HG02571 (cell line): ENCODE results near the gene ARHGEF9.
"Not testable (repeated sequence)": the region's sequence is repeated elsewhere in the genome, so short reads cannot be mapped to it uniquely, and the experiment has no call there.

Experiments used
- ATAC-seq: cut with Tn5 transposase; IDR thresholded peaks from one replicate; pipeline ENCODE4 v1.9.1; 2021; ENCODE audit warnings: mild to moderate bottlenecking, moderate library complexity; ENCODE audit not compliant: unreplicated experiment

ARHGEF9 gene

DNA sequence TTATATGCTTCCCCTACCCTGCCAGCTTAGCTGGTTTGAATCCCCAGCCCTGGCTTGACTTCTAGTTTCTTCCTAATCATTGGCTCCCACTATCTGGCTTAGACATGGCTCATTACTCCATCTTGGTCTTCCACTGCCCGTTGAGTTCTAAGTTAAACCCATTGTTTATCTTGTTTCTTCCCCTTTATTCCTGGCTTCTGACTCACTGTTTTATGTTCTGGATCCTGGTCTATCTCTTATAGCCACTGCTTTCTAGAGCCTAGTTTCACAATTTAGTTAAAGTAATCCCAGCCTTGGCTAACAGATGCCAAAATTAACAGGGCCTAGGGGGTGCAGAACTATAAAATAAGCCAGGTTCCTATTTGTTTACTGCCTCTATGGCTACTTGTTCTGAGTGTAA is 120.9 kb downstream of the ARHGEF9 start:
- no peak for ATAC-seq

DNA sequence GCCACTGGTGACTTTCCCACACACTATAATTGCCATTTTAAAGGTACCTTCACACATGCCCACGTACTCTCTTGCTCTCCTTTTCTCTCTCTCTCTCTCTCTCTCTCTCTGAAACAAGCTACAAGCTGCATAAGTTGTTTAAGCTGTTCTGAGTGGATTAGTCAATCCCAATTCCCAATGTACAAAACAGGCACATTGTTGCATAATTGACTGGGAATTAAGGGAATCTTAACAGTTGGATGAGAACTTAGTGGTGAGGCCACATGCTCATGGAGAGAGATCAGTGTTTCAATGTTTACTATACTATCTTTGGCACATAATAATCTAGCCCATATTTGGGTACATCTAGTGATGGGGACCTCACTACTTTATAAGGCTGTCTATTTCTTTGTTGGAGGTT is 123.3 kb downstream of the ARHGEF9 start:
- no peak for ATAC-seq

DNA sequence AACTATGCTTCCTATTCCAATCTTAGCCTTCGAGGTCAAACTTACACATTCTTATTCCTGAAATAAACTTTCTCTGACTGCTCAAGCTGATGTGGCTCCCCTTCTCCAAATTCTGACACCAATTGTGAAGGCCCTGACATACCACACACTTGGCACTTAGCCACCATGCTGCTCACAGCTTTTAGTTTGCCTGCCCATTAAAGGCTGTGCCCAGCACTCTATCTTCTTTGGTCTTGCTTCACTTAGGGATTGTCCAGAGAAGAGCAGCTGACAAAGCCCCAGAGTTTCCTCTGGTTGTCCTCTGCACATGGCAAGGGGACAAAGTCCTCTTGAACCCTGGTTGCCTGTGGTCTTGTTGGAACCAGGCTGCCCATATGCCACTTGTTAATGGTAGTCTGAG is 126.1 kb downstream of the ARHGEF9 start:
- ATAC-seq, result no peak

DNA sequence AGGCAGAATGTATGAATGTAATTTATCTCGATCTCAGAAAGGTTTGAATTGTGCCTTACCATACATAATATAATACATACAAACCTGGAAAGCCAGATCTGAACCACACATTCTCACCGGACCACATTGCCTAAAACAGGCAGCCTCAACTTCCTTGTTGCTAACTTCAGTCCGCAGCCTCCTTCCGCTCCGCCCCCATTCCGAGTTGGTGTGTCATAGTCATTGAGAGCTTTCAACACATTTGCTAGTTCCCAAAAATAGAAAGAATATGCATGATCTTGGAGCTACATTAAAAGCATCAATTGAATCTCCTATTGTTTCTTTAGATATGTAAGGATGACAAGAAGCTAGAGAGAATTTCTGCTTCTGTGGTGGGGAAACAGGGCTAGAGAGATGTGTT is 127.2 kb downstream of the ARHGEF9 start:
- ATAC-seq, result no peak

DNA sequence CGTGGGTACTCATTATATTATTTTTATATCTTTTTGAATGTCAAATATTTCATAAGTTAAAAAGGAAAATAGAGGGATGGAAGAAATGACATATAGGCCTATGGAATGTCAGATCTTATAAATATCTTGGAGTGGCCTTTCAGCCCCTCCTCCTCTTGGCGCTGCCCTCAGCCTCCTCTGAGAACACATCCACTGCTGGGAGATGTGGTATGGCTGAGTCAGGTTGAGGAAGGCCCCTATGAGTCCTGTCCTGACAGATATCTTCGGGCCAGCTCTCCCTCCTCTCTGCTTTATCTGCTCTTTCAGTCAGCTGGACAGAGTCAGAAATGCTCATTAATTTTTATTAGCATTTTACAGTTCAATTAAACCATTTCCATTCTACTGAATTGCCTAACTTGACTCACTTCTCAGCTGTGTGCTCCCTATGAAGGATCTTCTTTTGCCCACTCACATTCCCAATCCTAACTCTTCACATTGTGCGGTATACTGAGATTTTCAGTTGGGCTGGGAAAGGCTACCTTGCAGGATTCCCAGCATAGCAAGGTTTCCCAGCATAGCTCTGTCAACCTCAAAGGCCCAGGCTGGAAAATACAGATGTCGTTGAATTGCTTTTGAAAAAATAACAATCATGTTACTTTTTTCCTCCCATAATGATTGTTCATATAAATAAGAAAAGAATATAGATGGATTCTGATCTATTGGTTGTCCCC is 128.0 kb downstream of the ARHGEF9 start:
- ATAC-seq, result no peak

DNA sequence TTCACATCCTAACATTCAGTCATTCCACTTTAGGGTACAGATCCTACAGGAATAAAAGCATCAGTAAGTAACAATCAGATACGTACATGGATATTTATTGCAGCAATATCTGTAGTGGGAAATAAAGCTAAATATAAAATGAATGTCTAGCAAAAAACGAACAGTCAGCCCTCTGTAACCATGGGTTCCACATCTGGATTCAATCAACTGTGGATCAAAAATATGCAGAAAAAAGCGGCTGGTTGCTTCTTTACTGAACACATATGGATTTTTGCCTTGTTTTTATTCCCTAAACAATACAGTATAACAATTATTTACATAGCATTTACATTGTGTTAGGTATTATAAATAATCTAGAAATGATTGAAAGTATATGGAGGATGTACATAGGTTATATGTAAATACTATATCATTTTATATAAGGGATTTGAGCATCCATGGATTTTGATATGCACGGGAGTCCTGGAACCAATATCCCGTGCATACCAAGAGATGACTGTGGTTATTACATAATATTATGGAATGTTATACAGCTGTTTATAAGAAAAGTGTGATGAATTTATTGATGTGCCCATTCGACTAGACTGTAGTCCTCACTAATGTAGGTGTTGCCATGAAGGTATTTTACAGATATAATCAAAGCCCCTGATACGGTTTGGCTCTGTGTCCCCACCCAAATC is 132.8 kb downstream of the ARHGEF9 start:
- ATAC-seq, result no peak

DNA sequence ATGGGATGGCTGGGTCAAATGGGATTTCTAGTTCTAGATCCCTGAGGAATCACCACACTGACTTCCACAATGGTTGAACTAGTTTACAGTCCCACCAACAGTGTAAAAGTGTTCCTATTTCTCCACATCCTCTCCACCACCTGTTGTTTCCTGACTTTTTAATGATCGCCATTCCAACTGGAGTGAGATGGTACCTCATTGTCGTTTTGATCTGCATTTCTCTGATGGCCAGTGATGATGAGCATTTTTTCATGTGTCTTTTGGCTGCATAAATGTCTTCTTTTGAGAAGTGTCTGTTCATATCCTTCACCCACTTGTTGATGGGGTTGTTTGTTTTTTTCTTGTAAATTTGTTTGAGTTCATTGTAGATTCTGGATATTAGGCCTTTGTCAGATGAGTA is 139.3 kb downstream of the ARHGEF9 start:
- not testable (repeated sequence) for ATAC-seq

DNA sequence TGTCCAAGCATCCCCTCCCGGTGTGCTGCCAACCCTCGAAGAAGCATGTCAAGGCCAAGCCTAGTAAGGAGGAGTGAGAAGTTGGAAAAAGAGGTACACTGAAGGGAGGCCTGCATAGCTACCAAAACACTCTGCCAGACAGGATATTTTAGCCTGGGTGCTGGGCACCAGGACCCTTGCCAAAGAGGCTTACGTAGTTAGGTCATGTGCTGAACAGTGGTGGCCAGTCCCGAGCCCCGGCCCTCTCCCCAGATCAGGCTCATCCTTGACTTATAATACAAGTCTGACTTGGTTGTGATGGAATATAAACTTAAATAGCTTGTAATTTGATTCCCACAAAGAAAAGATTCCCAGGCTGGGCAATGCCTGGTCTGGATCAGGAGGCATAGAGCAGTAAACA is 149.3 kb downstream of the ARHGEF9 start:
- ATAC-seq, result no peak

DNA sequence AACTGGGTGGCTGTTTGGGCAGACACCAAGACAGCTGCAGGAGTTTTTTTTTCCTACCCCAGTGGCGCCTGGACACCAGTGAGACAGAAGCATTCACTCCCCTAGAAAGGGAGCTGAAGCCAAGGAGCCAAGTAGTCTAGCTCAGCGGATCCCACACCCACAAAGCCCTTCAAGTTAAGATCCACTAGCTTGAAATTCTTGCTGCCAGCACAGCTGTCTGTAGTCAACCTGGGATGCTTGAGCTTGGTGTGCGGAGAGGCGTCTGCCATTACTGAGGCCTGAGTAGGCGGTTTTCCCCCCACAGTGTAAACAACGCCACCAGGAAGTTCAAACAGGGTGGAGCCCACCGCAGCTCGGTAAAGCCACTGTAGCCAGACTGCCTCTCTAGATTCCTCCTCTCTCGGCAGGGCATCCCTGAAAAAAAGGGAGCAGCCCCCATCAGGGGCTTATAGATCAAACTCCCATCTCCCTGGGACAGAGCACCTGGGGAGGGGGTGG is 171.4 kb downstream of the ARHGEF9 start:
- ATAC-seq, result no peak

DNA sequence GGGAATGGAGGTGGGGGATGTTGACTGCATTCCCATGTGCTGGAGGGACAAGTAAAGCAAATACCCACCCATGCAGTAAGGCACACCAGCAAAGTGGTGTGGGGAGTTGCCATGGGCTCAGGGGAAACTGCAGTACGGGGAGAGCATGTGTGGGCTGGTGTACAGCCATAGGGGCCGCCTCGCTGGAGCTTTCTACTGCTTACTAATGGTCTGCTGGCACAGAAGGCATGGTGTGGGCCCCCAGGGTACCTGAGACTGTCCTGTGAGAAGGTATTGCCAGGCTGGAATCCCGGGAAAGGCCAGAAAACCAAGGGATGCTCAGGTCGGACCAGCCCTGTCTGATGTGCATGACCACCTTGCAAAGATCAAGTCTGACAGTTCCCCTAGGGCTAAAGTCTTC is 199.1 kb downstream of the ARHGEF9 start:
- ATAC-seq, result no peak
